Keratinocyte (primary cell): ENCODE data around the gene FAM227A.

Source experiments
- EZH2 ChIP-seq: IDR thresholded peaks from one replicate; pipeline ENCODE4 v1.6.1; 2012; ENCODE audit warnings: inconsistent platforms, mild to moderate bottlenecking, low read length, moderate library complexity
- TF ChIP-seq, protein P1 (sequence below), 3 experiments: IDR thresholded peaks in 1 of 3; conservative IDR thresholded peaks in 1 of 3; optimal IDR thresholded peaks in 1 of 3; 2 replicates in 2 of 3; 3 replicates in 1 of 3; pipeline versions ENCODE3 to v1.5.1; 2011; ENCODE audit warnings: low read length in 3 of 3, mild to moderate bottlenecking in 3 of 3, moderate library complexity in 2 of 3, control low read depth in 1 of 3, inconsistent platforms in 1 of 3; ENCODE audit not compliant: insufficient read depth in 2 of 3; ENCODE audit errors: extremely low read depth in 1 of 3

- TF ChIP-seq, protein P1, sequence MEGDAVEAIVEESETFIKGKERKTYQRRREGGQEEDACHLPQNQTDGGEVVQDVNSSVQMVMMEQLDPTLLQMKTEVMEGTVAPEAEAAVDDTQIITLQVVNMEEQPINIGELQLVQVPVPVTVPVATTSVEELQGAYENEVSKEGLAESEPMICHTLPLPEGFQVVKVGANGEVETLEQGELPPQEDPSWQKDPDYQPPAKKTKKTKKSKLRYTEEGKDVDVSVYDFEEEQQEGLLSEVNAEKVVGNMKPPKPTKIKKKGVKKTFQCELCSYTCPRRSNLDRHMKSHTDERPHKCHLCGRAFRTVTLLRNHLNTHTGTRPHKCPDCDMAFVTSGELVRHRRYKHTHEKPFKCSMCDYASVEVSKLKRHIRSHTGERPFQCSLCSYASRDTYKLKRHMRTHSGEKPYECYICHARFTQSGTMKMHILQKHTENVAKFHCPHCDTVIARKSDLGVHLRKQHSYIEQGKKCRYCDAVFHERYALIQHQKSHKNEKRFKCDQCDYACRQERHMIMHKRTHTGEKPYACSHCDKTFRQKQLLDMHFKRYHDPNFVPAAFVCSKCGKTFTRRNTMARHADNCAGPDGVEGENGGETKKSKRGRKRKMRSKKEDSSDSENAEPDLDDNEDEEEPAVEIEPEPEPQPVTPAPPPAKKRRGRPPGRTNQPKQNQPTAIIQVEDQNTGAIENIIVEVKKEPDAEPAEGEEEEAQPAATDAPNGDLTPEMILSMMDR (optimal IDR thresholded peaks at IDR 0.05 in 1 of 3, IDR thresholded peaks at IDR 0.05 in 1 of 3, conservative IDR thresholded peaks at IDR 0.05 in 1 of 3; ENCODE audit: extremely low read depth in 1 of 3, insufficient read depth in 2 of 3, low read length in 3 of 3) = no peak
- TF ChIP-seq EZH2 = no peak
Measured at GRCh38 chr22:38638728-38639127, 17.5 kb downstream of the FAM227A start.
